22Rv1 (cell line): ENCODE results near the gene KIAA0753.

Experiments
- CTCF ChIP-seq: fragments of 450-650 bp; IDR thresholded peaks from 2 replicates; pipeline ENCODE4 v1.5.1; 2017; ENCODE audit warnings: mild to moderate bottlenecking
- ZFX ChIP-seq: fragments of 450-650 bp; IDR thresholded peaks from 2 replicates; pipeline ENCODE4 v1.6.1; 2017; ENCODE audit warnings: antibody characterized with exemption, borderline replicate concordance

DNA sequence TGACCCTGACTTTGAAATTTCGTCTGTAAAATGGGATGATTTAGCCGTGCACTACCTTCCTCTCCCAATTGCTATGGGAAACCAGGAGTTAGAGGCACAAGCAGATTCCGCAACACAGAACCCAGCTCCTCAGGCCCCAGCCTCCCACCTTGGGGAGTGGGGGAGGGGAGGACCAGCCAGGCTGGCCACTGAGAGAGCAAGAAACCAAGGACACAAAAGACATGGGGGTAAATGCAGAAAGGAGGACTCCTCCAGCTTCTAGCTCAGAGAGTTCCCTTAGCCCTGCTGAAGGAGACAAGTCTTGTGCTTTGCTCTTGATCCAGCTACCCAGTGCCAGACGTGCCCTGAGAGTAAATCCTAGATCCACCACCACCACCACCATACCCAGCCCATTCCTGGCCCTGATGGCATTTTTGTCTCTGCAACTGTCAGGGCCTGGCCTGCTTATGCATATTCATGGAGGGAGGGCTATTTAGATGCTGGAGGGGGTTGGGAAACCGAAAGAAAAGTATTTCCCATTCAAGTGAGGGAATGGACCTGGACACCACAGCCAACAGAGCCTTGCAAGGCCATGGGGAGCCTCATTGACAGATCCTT is 110.1 kb downstream of the KIAA0753 start:
- TF ChIP-seq CTCF: no peak
- no peak for TF ChIP-seq ZFX
